NCI-H1105 treated with DMSO at 0.1 percent for 48 hours (cell line): Measurements from ENCODE around the gene IGSF9.
A peak's percentile ranks its signal among the peaks of the same experiment; 100 is the strongest.
"Not testable (repeated sequence)": the region's sequence is repeated elsewhere in the genome, so short reads cannot be mapped to it uniquely, and the experiment has no call there.

ENCODE experiments used
- DNase-seq: peaks from one replicate; lab custom pipeline; 2025; lab: John Stamatoyannopoulos, UW

Gene IGSF9

GRCh38 chr1:159920651-159921050 is 24.8 kb downstream of the IGSF9 start:
- no peak for DNase-seq

GRCh38 chr1:159920202-159920601 is 25.2 kb downstream of the IGSF9 start:
- no peak for DNase-seq

GRCh38 chr1:159919236-159919865 is 26.1 kb downstream of the IGSF9 start:
- no peak for DNase-seq

GRCh38 chr1:159918352-159919200 is 26.8 kb downstream of the IGSF9 start:
- DNase-seq: no peak

- DNase-seq: no peak
These were observed 27.7 kb downstream of the IGSF9 start for GRCh38 chr1:159917533-159918351.

DNA sequence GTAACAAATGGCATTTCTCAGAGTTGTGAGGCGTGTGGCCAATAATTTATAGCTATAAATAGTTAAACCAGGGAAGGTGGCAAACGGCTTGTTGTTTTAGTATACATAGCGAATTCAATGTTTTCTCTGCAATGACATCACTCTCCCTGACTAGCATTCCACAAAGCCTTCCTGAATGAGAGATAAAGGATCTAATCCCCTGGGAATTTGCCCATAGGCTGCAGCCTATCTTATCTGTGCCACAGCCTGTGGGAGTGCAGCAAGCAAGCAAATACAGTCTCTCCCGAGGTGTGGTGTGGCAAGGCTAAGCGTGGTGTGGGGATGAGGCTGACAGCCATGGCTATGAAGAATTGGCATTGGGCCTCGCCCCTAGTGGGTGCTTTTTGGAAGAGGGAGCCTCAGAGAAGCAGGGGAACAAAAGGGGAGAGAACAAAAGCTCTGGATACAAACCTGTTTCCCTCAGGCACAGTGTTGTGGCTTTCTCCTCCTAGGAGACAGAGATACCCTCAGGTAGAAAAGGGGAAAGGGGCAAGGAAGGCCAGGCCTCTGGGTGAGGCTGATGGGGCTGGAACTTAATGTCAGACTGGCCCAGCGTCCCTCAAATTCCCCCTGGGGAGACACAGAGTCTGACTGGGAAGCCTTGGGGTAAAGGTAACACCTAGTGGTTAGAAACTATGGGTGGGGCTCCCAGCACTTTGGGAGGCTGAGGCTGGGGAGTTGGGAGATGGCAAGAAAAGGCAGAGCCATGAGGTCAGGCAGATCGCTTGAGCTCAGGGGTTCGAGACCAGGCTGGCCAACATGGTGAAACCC is 29.0 kb downstream of the IGSF9 start:
- DNase-seq: no peak

DNA sequence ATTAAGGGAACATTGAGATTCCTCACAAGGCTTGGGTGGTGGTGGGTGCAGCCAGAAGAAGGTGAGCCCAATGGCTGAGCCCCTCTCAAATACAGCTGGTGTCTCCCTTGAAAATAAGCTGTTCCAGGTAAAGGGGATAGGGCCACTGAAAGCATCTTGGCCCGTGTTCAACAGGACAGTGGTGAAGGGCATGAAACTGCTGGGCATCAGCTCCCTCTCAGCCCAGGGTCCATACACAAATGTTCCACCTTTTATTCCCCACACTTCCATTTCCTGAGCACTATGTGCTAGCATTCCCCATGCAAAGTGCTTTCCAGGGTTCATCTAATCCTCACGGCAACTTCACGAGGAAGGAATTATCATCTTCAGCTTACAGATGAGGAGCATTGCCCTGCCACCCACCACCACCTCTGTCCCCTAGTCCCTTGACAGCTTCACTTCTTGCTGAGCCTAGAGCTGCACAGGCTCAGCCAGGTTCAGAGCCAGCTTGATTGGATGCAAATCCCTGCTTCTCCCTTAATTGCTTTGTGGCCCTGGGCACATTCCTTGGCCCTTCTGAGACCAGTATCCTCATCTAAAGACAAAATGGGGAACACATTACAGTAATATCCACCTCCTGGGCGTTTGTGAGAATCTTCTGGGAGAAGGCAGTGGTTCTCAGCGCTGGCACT is 29.7 kb downstream of the IGSF9 start:
- DNase-seq: no peak

GRCh38 chr1:159914252-159915018 is 31.0 kb downstream of the IGSF9 start:
- DNase-seq: no peak

DNA sequence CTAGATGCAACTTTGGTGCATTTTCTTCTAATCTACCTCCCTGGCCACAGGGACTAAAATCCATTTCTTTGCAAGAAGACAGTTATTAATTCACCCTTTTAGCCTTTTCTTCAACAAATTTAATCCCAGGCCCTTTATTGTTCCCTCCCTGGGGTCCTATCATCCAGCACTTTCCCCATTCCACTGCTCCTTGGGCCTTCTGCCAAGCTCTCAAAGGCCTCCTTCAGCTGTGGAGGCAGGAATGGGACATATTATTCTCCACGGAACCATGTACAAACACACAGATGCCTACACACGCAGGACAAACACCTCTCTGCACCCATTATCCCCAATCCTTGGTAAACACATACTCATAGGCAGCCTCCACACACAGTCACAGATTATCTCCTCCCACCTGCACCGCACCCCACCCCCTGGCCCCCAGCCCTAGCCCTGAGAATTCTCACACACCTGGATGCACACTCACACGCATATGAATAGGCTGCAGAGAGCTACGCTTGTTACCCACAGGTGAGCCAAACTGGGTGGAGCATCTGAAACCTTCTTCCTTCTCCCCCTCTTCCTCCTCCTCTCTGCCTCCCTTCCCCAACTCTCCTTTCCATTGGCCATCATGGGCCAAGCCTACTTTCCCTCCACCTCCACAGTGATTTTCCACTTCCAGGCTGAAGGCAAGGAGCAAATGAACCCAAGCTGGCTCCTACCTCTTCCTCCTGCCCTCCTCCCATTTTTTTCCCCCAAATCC is 31.8 kb downstream of the IGSF9 start:
- DNase-seq: no peak

GRCh38 chr1:159911326-159912070 is 33.9 kb downstream of the IGSF9 start:
- no peak for DNase-seq

DNA sequence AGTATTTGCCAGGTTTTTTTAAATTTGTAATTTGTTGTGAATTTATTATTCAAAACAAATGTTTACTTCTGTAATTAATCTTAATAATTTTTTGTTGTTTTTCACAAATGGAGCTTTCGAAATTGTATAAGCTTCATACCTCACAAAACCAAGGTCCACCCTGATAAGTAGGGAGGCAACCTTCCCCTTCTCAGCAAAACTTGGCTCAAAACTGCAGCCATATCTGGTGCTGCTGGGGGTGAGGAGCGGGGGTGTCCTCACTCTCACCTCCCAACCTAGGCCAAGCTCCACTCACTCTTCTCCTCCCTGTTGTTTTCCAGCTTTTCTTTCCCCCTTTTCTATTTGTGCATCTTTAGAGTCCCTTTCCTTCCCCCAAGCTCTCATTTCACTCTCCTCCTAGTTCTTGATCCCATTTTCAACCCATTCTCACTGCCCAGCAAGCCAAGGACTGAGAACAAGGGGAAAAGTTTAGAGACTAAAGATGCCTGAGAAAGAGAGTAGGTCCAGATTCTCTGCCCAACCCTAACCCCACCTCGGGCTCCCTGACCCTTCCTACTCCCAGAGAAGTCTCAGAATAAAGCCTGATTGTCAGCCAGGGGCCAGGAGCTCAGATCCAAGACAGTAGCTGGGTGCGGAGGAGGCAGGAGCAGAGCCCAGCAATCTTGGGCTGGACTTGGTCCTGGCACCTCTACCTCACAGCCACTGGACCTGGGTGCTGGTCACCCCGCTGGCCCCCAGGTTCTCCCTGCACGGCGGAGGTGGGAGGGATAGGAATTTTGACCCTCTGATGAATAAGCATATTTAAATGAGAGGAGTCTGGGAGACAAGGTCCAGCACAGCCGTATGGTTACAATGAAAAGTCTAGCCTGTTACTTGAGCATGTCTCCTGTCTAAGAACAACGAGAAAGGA is 37.1 kb downstream of the IGSF9 start:
- DNase-seq: no peak

DNA sequence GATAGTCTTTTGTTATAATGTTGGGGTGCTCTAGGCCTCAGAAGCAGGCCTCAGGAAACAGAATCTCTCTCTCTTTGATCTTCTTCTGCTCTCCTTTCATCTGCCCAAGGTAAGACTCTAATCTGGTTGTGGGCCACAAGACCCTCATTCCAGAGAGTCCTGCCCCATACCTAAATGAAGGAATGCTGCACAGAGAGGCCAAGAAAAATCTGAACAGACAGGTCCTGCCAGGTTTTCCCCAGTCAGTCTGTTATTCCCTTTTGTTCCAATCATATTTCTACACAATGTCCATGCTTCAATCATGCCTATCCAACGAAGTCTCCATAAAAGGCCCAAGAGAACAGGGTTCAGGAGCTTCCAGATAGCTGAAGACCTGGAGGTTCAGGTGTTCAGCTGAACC is 38.5 kb downstream of the IGSF9 start:
- DNase-seq: no peak

GRCh38 chr1:159904036-159904435 is 41.4 kb downstream of the IGSF9 start:
- DNase-seq: not testable (repeated sequence)

DNA sequence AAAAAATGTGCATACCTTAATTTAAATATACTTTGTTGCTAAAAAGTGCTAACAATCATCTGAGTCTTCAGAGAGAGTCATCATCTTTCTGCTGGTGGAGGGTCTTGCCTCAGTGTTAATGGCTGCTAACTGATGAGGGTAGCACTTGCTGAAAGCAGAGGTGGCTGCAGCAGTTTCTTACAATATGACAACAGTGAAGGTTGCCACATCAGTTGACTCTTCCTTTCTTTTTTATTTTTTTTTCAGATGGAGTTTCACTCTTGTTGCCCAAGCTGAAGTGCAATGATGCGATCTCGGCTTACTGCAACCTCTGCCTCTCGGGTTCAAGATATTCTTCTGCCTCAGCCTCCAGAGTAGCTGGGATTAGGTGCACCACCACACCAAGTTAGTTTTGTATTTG is 42.9 kb downstream of the IGSF9 start:
- no peak for DNase-seq

- DNase-seq: no peak
These were observed 44.6 kb downstream of the IGSF9 start for GRCh38 chr1:159900755-159901360.

- DNase-seq: peak; percentile 86
These were observed 45.2 kb downstream of the IGSF9 start, which contains the start of gene CFAP45 for GRCh38 chr1:159900086-159900680. CFAP45 (minus strand) TSS chr1:159900165; CDS start chr1:159900098, 67 bp downstream.

GRCh38 chr1:159899634-159900033 is 45.8 kb downstream of the IGSF9 start:
- not testable (repeated sequence) for DNase-seq
